GM18499 (cell line): ENCODE data around the gene C12orf60.

Source experiments
- ATAC-seq: cut with Tn5 transposase; IDR thresholded peaks from one replicate; pipeline ENCODE4 v1.9.1; 2021; ENCODE audit warnings: moderate number of reproducible peaks; ENCODE audit not compliant: insufficient read depth, unreplicated experiment

C12orf60 gene

GRCh38 chr12:14776236-14776961, 27.1 kb upstream of the C12orf60 start:
- ATAC-seq, result no peak

DNA sequence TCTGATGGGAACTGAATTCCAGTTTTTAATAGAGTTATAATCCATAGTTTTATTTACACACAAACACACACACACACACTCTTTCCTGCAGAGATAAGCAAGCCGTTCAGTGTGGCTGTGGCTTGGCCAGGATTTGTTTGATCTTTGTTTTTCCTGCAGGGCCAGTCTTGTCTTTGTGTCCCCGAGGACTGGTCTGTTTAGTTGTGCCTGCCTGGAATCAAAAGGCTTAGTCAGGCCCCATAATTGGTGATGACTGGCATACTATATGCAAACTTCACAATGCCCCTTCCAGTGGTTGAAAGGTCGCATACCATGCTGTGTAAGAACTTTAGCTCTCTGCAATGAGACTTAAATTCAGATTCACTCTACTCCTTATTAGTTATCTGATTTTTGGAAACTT, 26.2 kb upstream of the C12orf60 start:
- ATAC-seq, result no peak

GRCh38 chr12:14779834-14780233, 23.6 kb upstream of the C12orf60 start:
- no peak for ATAC-seq

- ATAC-seq, result no peak
Observed at GRCh38 chr12:14780859-14781258, 22.6 kb upstream of the C12orf60 start.

- ATAC-seq, result no peak
Observed at GRCh38 chr12:14781563-14781962, 21.9 kb upstream of the C12orf60 start.

GRCh38 chr12:14782756-14783155, 20.7 kb upstream of the C12orf60 start:
- no peak for ATAC-seq

DNA sequence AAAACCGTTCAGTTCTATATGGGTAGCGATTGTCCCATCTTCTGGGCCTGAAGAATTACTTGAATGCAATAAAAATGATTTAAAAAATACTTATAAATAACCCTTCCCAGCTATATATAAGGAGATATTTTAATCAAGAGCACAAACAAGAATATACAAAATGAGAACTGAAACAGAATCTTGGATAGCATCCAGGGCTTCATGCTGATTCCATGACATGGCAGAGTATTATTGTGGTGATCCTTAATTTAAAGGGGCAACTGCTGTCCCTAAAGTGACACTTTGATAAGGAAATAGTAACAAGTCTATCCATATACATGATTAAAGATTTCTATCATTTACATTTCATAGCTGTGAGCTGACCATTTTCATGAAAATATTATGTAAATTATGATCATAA, 19.0 kb upstream of the C12orf60 start:
- ATAC-seq, result no peak

DNA sequence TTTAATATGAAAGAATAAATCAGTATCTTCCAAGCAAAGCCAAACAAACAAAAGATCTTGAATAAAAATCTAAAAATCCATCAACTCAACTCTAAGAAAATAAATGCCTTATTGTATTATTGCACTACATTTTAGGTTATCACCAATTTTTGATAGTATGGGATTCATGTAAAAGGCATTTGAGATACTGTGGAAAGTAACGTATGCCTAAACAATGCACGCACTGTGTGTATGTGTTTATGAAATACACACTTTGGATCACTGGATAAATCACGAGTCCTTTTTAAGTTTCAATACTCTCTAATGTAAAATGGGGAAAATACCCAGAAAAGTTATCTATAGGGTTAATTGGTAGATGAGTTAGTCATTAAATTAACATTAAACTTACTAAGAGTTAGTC, 17.9 kb upstream of the C12orf60 start:
- ATAC-seq, result no peak

DNA sequence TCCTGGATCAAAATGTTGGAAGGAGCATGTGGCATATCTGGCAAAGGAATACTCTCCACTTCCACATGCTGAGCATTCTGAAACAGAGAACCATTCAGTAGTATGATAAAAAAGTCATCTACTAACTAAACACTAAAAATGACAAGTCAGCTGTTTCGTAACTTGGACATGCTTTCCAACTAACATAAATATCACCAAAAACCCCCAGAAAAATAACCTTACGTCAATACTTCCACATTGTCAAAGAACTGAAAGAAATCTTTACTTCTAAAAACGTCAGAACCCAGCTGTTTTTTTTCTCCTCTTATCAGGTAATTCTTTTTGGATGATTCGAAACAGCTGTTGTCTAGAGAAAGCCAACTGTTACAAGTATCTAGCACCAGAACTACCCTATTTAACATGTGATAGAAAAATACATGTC, 8.4 kb upstream of the C12orf60 start:
- ATAC-seq, result no peak

DNA sequence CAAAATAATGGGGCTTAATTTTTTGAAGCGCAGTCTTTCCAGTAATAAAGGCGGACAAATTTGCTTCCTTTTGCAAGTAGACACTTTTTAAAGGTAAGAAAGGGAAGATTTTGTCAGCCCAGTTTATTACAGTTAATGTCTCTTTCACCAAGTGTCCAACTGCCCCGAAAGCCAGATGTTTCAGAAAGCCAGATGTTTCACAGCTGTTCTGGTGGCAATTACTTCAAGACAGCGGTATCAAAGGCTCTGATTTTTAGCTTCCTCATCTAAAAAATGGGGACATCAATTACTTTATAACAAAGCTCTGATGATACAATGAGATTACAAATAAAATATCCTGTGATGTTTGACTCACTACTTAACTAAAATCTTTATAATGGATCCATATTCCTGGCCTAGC, 1.2 kb upstream of the C12orf60 start:
- no peak for ATAC-seq

DNA sequence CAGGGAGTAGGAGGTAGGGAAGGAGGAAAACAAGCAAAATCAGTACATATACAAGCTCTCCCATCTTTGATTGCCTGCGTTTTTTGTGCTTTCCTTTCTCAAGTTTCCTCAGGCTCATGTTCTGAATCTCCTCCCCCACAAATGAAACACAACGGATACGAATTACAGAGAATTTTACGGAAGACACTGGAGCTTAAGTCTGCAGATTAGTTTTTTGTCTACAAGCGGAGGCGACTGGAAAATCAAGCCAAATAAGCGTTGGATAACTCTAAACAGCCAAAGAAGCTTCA, 804 bp upstream of the C12orf60 start:
- no peak for ATAC-seq

DNA sequence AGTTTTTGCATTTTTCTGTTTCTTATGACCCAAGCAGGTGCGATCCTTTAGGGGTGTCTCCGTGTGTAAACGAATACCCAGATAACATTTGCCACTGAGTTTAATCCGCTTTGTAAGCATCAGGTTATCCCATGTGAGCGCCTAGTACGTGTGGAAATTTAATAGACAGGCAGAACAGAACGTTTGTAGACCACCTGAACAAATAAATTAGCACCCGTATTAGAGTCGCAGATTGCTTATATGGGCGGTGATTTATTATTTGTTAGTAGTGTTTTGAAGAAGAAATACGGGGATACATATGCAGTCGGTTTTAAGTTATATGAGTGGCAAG, 325 bp downstream of the C12orf60 start:
- ATAC-seq, result peak; percentile 9

GRCh38 chr12:14810167-14810952, 6.9 kb downstream of the C12orf60 start:
- ATAC-seq, result no peak

- ATAC-seq, result no peak
Observed at GRCh38 chr12:14810953-14811483, 7.5 kb downstream of the C12orf60 start.

GRCh38 chr12:14811486-14811885, 8.0 kb downstream of the C12orf60 start:
- ATAC-seq, result no peak

- no peak for ATAC-seq
Observed at GRCh38 chr12:14814014-14814413, 10.5 kb downstream of the C12orf60 start, which contains the start of gene SMCO3. Gene SMCO3, minus strand, starts transcription at chr12:14814182. Its CDS starts 7,502 bp downstream, at chr12:14806680.

GRCh38 chr12:14824012-14824634, 20.7 kb downstream of the C12orf60 start:
- ATAC-seq, result no peak

GRCh38 chr12:14825256-14825655, 21.8 kb downstream of the C12orf60 start:
- no peak for ATAC-seq

DNA sequence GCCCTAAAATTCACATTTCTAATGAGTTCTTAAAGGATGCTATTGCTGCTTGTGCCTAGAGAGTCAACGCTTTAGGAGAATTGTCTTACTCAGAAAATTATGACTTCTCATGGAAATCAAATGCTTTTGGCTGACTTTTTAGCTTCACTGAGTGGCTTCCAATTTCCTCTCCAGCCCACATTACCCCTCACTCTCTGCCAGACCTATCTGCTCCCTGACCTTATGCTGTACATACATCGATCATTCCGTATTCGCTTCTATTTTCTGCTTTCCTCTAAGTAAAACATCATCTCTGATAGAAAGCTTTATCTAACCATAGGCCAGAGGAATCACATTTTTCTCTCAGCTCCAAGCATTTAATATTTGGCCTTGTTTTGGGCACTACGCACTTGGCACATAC, 23.0 kb downstream of the C12orf60 start:
- ATAC-seq, result no peak

DNA sequence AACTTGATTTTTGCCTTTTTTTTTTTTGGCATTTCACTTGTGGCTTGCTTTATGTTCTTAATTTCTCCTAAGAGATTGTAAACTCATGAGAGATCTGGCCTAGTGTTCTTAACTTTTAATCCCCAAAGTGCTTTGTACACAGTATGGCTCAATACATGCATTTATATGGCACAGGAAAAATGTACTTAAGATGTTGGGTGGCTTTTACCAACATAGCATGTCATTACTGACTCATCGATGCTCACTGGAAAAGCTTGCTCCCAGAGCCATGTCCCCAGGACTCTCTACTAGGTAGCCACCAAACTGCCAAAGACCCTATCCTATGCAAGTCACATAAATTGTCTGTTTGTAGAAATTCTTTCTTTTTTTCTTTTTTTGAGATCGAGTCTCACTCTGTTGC, 23.6 kb downstream of the C12orf60 start:
- no peak for ATAC-seq

GRCh38 chr12:14828892-14829291, 25.4 kb downstream of the C12orf60 start:
- no peak for ATAC-seq
